DMS153 treated with DMSO at 0.1 percent for 48 hours (cell line): ENCODE results near the gene WFDC9.
"Not testable (repeated sequence)": the region's sequence is repeated elsewhere in the genome, so short reads cannot be mapped to it uniquely, and the experiment has no call there.

Experiments used
- DNase-seq: peaks from one replicate; lab custom pipeline; 2025; ENCODE audit not compliant: unreplicated experiment; lab: John Stamatoyannopoulos, UW

The WFDC9 gene

GRCh38 chr20:45592574-45593189 lies 38.4 kb downstream of the WFDC9 start:
- DNase-seq = peak; percentile 3

GRCh38 chr20:45589725-45590124 lies 41.4 kb downstream of the WFDC9 start:
- DNase-seq = no peak

GRCh38 chr20:45588800-45589199 lies 42.3 kb downstream of the WFDC9 start:
- no peak for DNase-seq

GRCh38 chr20:45585986-45586385 lies 45.1 kb downstream of the WFDC9 start:
- not testable (repeated sequence) for DNase-seq

GRCh38 chr20:45584294-45584693 lies 46.8 kb downstream of the WFDC9 start:
- DNase-seq = not testable (repeated sequence)

- DNase-seq = no peak
These were observed 47.6 kb downstream of the WFDC9 start for GRCh38 chr20:45583502-45583901.

- no peak for DNase-seq
These were observed 49.4 kb downstream of the WFDC9 start for GRCh38 chr20:45581702-45582101.

- no peak for DNase-seq
These were observed 51.9 kb downstream of the WFDC9 start, which contains the start of gene WFDC8 for GRCh38 chr20:45579184-45579583. WFDC8 (minus strand) TSS chr20:45579284; CDS start chr20:45579247, 37 bp downstream.

GRCh38 chr20:45578231-45578630 lies 52.9 kb downstream of the WFDC9 start:
- DNase-seq = no peak

GRCh38 chr20:45576995-45577394 lies 54.1 kb downstream of the WFDC9 start:
- no peak for DNase-seq

GRCh38 chr20:45575931-45576330 lies 55.2 kb downstream of the WFDC9 start:
- no peak for DNase-seq

GRCh38 chr20:45569650-45570049 lies 61.4 kb downstream of the WFDC9 start:
- DNase-seq = not testable (repeated sequence)

GRCh38 chr20:45564760-45565276 lies 66.3 kb downstream of the WFDC9 start:
- no peak for DNase-seq
